ENCODE data around the gene SPRY2.

- TF ChIP-seq, protein P1, sequence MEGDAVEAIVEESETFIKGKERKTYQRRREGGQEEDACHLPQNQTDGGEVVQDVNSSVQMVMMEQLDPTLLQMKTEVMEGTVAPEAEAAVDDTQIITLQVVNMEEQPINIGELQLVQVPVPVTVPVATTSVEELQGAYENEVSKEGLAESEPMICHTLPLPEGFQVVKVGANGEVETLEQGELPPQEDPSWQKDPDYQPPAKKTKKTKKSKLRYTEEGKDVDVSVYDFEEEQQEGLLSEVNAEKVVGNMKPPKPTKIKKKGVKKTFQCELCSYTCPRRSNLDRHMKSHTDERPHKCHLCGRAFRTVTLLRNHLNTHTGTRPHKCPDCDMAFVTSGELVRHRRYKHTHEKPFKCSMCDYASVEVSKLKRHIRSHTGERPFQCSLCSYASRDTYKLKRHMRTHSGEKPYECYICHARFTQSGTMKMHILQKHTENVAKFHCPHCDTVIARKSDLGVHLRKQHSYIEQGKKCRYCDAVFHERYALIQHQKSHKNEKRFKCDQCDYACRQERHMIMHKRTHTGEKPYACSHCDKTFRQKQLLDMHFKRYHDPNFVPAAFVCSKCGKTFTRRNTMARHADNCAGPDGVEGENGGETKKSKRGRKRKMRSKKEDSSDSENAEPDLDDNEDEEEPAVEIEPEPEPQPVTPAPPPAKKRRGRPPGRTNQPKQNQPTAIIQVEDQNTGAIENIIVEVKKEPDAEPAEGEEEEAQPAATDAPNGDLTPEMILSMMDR (IDR thresholded peaks at IDR 0.05): no peak
- no peak for TF ChIP-seq POLR2A (IDR thresholded peaks at IDR 0.05)
Measured at GRCh38 chr13:80374901-80375300, 34.0 kb upstream of the SPRY2 start.
